ENCODE measurements around the gene RALGAPB.
"Not testable (repeated sequence)": the region's sequence is repeated elsewhere in the genome, so short reads cannot be mapped to it uniquely, and the experiment has no call there.

DNA sequence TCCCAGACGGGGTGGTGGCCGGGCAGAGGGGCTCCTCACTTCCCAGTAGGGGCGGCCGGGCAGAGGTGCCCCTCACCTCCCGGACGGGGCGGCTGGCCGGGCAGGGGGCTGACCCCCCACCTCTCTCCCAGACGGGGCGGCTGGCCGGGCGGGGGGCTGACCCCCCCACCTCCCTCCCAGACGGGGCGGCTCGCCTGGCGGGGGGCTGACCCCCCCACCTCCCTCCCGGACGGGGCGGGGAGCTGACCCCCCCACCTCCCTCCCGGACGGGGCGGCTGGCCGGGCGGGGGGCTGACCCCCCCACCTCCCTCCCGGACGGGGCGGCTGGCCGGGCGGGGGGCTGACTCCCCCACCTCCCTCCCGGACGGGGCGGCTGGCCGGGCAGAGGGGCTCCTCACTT lies 11.5 kb upstream of the RALGAPB start:
- not testable (repeated sequence) for TF ChIP-seq POLR2A (IDR thresholded peaks at IDR 0.05; ENCODE audit: low read length); GATA1 (IDR thresholded peaks at IDR 0.05; ENCODE audit: low read depth, low read length)

Data from erythroblast (primary cell).